Endothelial cell of umbilical vein (primary cell): ENCODE data around the gene FGFR4. TPM values are rescaled to one million over a fixed set of nuclear protein-coding genes. Genes with fewer than 3 reads are reported as not detected.

Experiments
- BruUV-seq: library from RNA; stranded (reverse); fragments of 400-500 nt; replicated peaks from 2 replicates; lab custom pipeline; 2021; lab: Mats Ljungman, UMichigan
- CTCF ChIA-PET: fragments of 300-600, 350-600 bp; sonication (Branson Sonifier 250); formaldehyde crosslinking; loops from one replicate; lab custom pipeline; 2021; ENCODE audit warnings: antibody characterized with exemption, inconsistent platforms; lab: Charles Lee
- POLR2A ChIA-PET: fragments of 300-600, 350-600 bp; sonication (Branson Sonifier 250); formaldehyde crosslinking; loops from one replicate; lab custom pipeline; 2021; ENCODE audit warnings: antibody characterized with exemption, inconsistent platforms; lab: Charles Lee
- DNase-seq: peaks from one replicate; pipeline ENCODE4 v3.0.0-alpha.2; 2011; ENCODE audit warnings: low read depth, low spot score
- FAIRE-seq: peaks from 2 replicates; lab custom pipeline; 2011; peaks lifted over from hg19 to GRCh38; lab: Jason Lieb, UNC
- H2AFZ ChIP-seq: 2 replicates; pipeline ENCODE4 v1.6.0; 2012; ENCODE audit warnings: low read depth, low read length, control low read depth, inconsistent platforms
- H3K27ac ChIP-seq: 2 replicates; pipeline ENCODE4 v1.5.1; 2011; ENCODE audit warnings: low read depth, mild to moderate bottlenecking, control low read depth, low read length, moderate library complexity; ENCODE audit not compliant: insufficient read depth
- H3K27me3 ChIP-seq, 2 experiments: 2 replicates each; pipeline versions ENCODE4 v1.6.0 to v1.6.1; 2011; ENCODE audit warnings: low read length in 2 of 2, mixed read lengths in 1 of 2; ENCODE audit not compliant: control insufficient read depth in 2 of 2, insufficient read depth in 2 of 2
- H3K36me3 ChIP-seq, 2 experiments: 2 replicates in 1 of 2; 3 replicates in 1 of 2; pipeline ENCODE4 v1.5.1; 2011; ENCODE audit warnings: low read length in 2 of 2, mild to moderate bottlenecking in 1 of 2, moderate library complexity in 1 of 2; ENCODE audit not compliant: control insufficient read depth in 2 of 2, insufficient read depth in 2 of 2; ENCODE audit errors: extremely low read depth in 1 of 2
- H3K4me1 ChIP-seq: 3 replicates; pipeline ENCODE4 v1.5.1; 2011; ENCODE audit warnings: mild to moderate bottlenecking, low read length; ENCODE audit not compliant: control insufficient read depth, insufficient read depth; ENCODE audit errors: extremely low read depth
- H3K4me2 ChIP-seq: 2 replicates; pipeline ENCODE4 v1.6.1; 2011; ENCODE audit warnings: low read length, control low read depth, mixed read lengths; ENCODE audit not compliant: insufficient read depth
- H3K4me3 ChIP-seq, 3 experiments: fragments of 200-600 bp in 1 of 3; sonication (generic), shearing (Covaris generic) in 1 of 3; replicated peaks in 1 of 3; 2 replicates each; pipeline ENCODE4 v1.5.1; 2011 to 2016; ENCODE audit warnings: control low read depth in 3 of 3, low read length in 3 of 3, mild to moderate bottlenecking in 2 of 3, inconsistent platforms in 1 of 3, low read depth in 1 of 3, moderate library complexity in 1 of 3; ENCODE audit not compliant: insufficient read depth in 1 of 3
- H3K79me2 ChIP-seq: 2 replicates; pipeline ENCODE4 v1.6.0; 2012; ENCODE audit warnings: low read length, inconsistent platforms; ENCODE audit not compliant: control insufficient read depth, insufficient read depth
- H3K9ac ChIP-seq: replicated peaks from 2 replicates; pipeline ENCODE3; 2011; ENCODE audit warnings: low read length, control low read depth; ENCODE audit not compliant: insufficient read depth; ENCODE audit errors: extremely low read depth
- H3K9me1 ChIP-seq: replicated peaks from 3 replicates; pipeline ENCODE4 v1.6.0; 2011; ENCODE audit warnings: mild to moderate bottlenecking, low read length; ENCODE audit not compliant: control insufficient read depth, insufficient read depth; ENCODE audit errors: extremely low read depth
- H3K9me3 ChIP-seq: replicated peaks from 2 replicates; pipeline ENCODE4 v1.5.1; 2012; ENCODE audit warnings: low read length, inconsistent platforms; ENCODE audit not compliant: control insufficient read depth, insufficient read depth
- H4K20me1 ChIP-seq: replicated peaks from 2 replicates; pipeline ENCODE3; 2011; ENCODE audit warnings: mild to moderate bottlenecking, low read length; ENCODE audit not compliant: control insufficient read depth, insufficient read depth; ENCODE audit errors: extremely low read depth
- EZH2 ChIP-seq: IDR thresholded peaks from 2 replicates; pipeline ENCODE4 v1.6.1; 2012; ENCODE audit warnings: borderline replicate concordance, low read depth, mild to moderate bottlenecking, moderate library complexity, low read length, inconsistent platforms; ENCODE audit not compliant: severe bottlenecking
- FOS ChIP-seq: IDR thresholded peaks from 2 replicates; pipeline ENCODE4 v1.6.1; 2011; ENCODE audit warnings: mild to moderate bottlenecking, low read length, moderate library complexity, borderline replicate concordance; ENCODE audit not compliant: insufficient read depth
- GATA2 ChIP-seq: IDR thresholded peaks from 2 replicates; pipeline ENCODE4 v1.7.0; 2011; ENCODE audit warnings: low read depth, mild to moderate bottlenecking, moderate library complexity, mixed read lengths, low read length; ENCODE audit not compliant: insufficient read length, insufficient read depth
- JUN ChIP-seq: IDR thresholded peaks from 2 replicates; pipeline ENCODE4 v1.6.1; 2011; ENCODE audit warnings: borderline replicate concordance, low read depth; ENCODE audit not compliant: insufficient read length, insufficient read depth
- MYC ChIP-seq: IDR thresholded peaks from one replicate; pipeline ENCODE4 v1.6.1; 2011; ENCODE audit warnings: mild to moderate bottlenecking, low read depth, low read length
- POLR2A ChIP-seq: IDR thresholded peaks from 2 replicates; pipeline ENCODE4 v1.6.1; 2012; ENCODE audit warnings: low read depth, mild to moderate bottlenecking, control low read depth, low read length
- POLR2AphosphoS5 ChIP-seq: IDR thresholded peaks from 2 replicates; pipeline ENCODE4 v1.6.1; 2012; ENCODE audit warnings: low read depth, mild to moderate bottlenecking, control low read depth, low read length, moderate library complexity; ENCODE audit not compliant: insufficient read depth
- dilution Hi-C: fragments of 300-500 bp; cut with MboI; formaldehyde crosslinking; loops from one replicate; pipeline ENCODE4 v1.15.0; 2019; ENCODE audit warnings: low sequenced_read_pairs; ENCODE audit not compliant: extremely low pct_ligation_motif_present
- intact Hi-C: fragments of 100-400 bp; cut with micrococcal nuclease; formaldehyde crosslinking; loops from one replicate; pipeline ENCODE4 v1.10.0; 2022
- polyA plus RNA-seq, 4 experiments: library from polyadenylated mRNA; depleted of rRNA in 3 of 4; stranded (reverse) in 3 of 4; unstranded in 1 of 4; fragments of >200 nt; gene quantifications; 2 replicates each; pipeline versions ENCODE4 v1.2.1 to v1.2.3, GENCODE V29; 2011 to 2012; ENCODE audit warnings: missing spikeins in 1 of 4
- total RNA-seq: library from RNA; stranded (reverse); gene quantifications from 2 replicates; pipeline ENCODE4 v1.2.3, GENCODE V29; 2021
- TF ChIP-seq, protein P1 (sequence below), 2 donors: IDR thresholded peaks; 1 replicate in 1 of 2; 2 replicates in 1 of 2; pipeline ENCODE4 v1.5.1; 2011; ENCODE audit warnings: low read length in 2 of 2, mild to moderate bottlenecking in 2 of 2, moderate library complexity in 2 of 2, control low read depth in 1 of 2, inconsistent platforms in 1 of 2, low read depth in 1 of 2; ENCODE audit not compliant: insufficient read depth in 1 of 2; ENCODE audit errors: extremely low read depth in 1 of 2
- TF ChIP-seq, protein P2 (sequence below): IDR thresholded peaks from 2 replicates; pipeline ENCODE4 v1.6.1; 2011; ENCODE audit not compliant: insufficient read depth, insufficient read length

FGFR4 gene
- total and polyA plus RNA-seq, 2 donors (not counting 3 experiments of a cell fraction or from before 2014, with no cell fraction given), result 1.9 to 2.9 TPM

DNA sequence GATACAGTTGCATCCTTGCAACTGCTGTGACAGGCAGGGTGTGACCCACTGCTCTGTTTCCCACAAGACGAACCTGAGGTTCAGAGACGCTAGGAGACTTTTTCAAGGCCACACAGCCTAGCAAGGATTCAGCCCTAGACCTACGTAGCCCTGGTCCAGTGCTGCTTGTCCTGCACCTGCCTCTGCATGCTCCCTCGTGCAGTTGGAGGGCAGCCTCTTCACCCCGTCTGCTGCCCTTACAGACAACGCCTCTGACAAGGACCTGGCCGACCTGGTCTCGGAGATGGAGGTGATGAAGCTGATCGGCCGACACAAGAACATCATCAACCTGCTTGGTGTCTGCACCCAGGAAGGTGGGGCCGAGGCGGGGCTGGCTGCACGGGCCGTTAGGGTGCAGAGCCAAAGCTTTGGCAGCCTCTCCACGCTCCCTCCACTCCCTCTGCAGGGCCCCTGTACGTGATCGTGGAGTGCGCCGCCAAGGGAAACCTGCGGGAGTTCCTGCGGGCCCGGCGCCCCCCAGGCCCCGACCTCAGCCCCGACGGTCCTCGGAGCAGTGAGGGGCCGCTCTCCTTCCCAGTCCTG is 8.5 kb downstream of the FGFR4 start:
- DNase-seq, result no peak
- no peaks in the 10 kb centered on the region for H3K79me2 ChIP-seq
- no TSS peak for BruUV-seq
- H3K4me2 ChIP-seq, result no peak overlapping the region
- no peak overlapping the region for H3K27ac ChIP-seq
- H3K9me3 ChIP-seq, result no peaks in the 10 kb centered on the region
- H2AFZ ChIP-seq, result no peak overlapping the region
- no peaks in the 10 kb centered on the region for H3K27me3 ChIP-seq
- no peaks in the 10 kb centered on the region for H3K9me1 ChIP-seq
- ChIA-PET CTCF (interaction anchor here (1.0 to 2.1 kb wide), 3 partner anchors 9 to 23 kb away, joined by 4 to 5 read pairs (median 5); partner anchors contain the start of gene FGFR4), POLR2A (no interaction called here)
- no peaks in the 10 kb centered on the region for H4K20me1 ChIP-seq
- TF ChIP-seq GATA2 (no peak), POLR2A (no peak)
- TF ChIP-seq, protein P1, sequence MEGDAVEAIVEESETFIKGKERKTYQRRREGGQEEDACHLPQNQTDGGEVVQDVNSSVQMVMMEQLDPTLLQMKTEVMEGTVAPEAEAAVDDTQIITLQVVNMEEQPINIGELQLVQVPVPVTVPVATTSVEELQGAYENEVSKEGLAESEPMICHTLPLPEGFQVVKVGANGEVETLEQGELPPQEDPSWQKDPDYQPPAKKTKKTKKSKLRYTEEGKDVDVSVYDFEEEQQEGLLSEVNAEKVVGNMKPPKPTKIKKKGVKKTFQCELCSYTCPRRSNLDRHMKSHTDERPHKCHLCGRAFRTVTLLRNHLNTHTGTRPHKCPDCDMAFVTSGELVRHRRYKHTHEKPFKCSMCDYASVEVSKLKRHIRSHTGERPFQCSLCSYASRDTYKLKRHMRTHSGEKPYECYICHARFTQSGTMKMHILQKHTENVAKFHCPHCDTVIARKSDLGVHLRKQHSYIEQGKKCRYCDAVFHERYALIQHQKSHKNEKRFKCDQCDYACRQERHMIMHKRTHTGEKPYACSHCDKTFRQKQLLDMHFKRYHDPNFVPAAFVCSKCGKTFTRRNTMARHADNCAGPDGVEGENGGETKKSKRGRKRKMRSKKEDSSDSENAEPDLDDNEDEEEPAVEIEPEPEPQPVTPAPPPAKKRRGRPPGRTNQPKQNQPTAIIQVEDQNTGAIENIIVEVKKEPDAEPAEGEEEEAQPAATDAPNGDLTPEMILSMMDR (IDR thresholded peaks at IDR 0.05; ENCODE audit: extremely low read depth in 1 of 2, insufficient read depth in 1 of 2, low read depth in 1 of 2, low read length in 2 of 2), result no peak
- intact Hi-C loops, result no loop called here
- dilution Hi-C loops, result no loop called here
- no peak overlapping the region for H3K9ac ChIP-seq
- no peak overlapping the region for H3K4me3 ChIP-seq
- no peaks in the 10 kb centered on the region for H3K36me3 ChIP-seq
- H3K4me1 ChIP-seq, result peaks cover 42% of the 10 kb centered on the region
- FAIRE-seq, result no peak

- intact Hi-C loops (no loop called here), dilution Hi-C loops (no loop called here)
- TF ChIP-seq, protein P1 (IDR thresholded peaks at IDR 0.05; ENCODE audit: extremely low read depth in 1 of 2, insufficient read depth in 1 of 2, low read depth in 1 of 2, low read length in 2 of 2), result no peak
- TF ChIP-seq POLR2A (no peak), GATA2 (no peak), MYC (no peak), FOS (no peak), JUN (no peak), POLR2AphosphoS5 (no peak), EZH2 (no peak)
- TF ChIP-seq, protein P2, sequence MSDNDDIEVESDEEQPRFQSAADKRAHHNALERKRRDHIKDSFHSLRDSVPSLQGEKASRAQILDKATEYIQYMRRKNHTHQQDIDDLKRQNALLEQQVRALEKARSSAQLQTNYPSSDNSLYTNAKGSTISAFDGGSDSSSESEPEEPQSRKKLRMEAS, result no peak
- Histone ChIP-seq H3K4me2 (no peak overlapping the region), H2AFZ (no peak overlapping the region), H3K27ac (no peak overlapping the region), H3K79me2 (no peaks in the 10 kb centered on the region), H3K36me3 (no peaks in the 10 kb centered on the region), H3K27me3 (no peaks in the 10 kb centered on the region), H3K9me1 (no peaks in the 10 kb centered on the region), H3K4me1 (peaks cover 35% of the 10 kb centered on the region), H3K9me3 (no peaks in the 10 kb centered on the region), H3K9ac (no peak overlapping the region), H4K20me1 (no peaks in the 10 kb centered on the region), H3K4me3 (no peak overlapping the region)
- CTCF ChIA-PET, result interaction anchor here (2.4 to 2.9 kb wide), 3 partner anchors 10 to 25 kb away, joined by 10 to 15 read pairs (median 10); partner anchors contain the start of gene FGFR4
- FAIRE-seq (no peak), DNase-seq (no peak)
- POLR2A ChIA-PET, result no interaction called here
- no TSS peak for BruUV-seq
Observed at GRCh38 chr5:177096162-177097015, 9.7 kb downstream of the FGFR4 start.
